ENCODE measurements around the gene HSPBAP1. TPM values are rescaled to one million over a fixed set of nuclear protein-coding genes. Genes with fewer than 3 reads are reported as not detected.

HSPBAP1 gene
- total and polyA plus RNA-seq, 7 donors, result 4.8 to 24.7 (median 17.6) TPM

DNA sequence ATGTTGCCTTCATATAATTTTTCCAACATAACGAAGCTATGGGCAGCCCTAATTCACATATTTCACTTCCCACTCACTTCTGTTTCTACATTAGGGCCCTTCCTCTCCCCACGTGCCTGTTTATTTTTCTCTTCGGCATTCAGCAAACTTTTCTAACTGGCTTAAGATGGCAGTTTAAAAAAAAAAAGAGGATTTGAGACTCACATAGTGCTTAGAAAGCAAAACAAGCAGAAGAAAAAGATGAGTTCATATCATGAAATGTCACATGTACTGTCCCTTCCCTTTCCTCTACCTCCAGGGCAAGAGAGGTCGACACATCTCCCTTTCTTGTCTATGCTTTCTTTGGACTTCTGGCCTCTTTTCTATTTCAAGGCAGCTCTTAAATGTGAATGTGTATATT lies 31.8 kb upstream of the HSPBAP1 start:
- no peak for DNase-seq

DNA sequence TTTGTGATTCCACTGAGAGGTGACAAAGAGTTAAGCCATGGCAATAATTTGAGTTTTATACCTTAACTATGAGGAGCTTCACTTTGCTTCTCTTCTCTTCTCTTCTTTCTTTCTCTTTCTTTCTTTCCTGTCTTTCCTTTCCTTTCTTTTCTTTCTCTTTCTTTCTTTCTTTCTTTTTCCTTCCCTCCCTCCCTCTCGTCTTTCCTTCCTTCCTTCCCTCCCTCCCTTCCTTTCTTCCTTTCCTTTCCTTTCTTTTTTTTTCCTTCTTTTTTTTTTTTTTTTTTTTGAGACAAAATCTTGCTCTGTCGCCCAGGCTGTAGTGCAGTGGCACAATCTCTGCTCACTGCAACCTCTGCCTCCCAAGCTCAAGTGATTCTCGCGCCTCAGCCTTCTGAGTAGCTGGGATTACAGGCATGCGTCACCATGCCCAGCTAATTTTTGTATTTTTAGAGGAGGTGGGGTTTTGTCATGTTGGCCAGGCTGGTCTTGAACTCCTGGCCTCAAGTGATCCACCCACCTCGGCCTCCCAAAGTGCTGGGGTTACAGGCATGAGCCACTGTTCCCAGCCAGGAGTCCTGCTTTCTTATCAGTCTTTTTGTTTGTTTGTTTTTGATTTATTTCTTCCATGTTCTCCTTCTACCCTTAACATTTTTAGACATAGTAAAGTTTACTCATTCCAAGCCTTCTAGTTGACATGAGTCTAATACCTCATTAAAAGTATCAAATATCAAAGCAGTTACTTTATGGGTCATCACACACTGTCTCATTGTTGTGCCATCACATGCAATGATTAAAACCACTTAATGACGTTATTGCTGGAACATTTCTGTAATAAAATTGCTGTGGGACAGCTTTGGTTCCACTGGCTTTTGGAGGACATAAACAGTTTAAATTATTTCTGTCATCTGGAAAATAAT lies 31.1 kb upstream of the HSPBAP1 start:
- no peaks in the 10 kb centered on the region for H3K27me3 ChIP-seq (ENCODE audit: insufficient read depth in 3 of 3, low read length in 2 of 3)
- DNase-seq, result no peak
- TF ChIP-seq, protein P1, sequence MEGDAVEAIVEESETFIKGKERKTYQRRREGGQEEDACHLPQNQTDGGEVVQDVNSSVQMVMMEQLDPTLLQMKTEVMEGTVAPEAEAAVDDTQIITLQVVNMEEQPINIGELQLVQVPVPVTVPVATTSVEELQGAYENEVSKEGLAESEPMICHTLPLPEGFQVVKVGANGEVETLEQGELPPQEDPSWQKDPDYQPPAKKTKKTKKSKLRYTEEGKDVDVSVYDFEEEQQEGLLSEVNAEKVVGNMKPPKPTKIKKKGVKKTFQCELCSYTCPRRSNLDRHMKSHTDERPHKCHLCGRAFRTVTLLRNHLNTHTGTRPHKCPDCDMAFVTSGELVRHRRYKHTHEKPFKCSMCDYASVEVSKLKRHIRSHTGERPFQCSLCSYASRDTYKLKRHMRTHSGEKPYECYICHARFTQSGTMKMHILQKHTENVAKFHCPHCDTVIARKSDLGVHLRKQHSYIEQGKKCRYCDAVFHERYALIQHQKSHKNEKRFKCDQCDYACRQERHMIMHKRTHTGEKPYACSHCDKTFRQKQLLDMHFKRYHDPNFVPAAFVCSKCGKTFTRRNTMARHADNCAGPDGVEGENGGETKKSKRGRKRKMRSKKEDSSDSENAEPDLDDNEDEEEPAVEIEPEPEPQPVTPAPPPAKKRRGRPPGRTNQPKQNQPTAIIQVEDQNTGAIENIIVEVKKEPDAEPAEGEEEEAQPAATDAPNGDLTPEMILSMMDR (IDR thresholded peaks at IDR 0.05), result no peak
- 67 to 82% (median 70%) methylated on average over 7 of the region's 7 CpGs for WGBS, 3 donors
- no peaks in the 10 kb centered on the region for H3K9me3 ChIP-seq
- intact Hi-C loops (cut with DNase I), result no loop called here
- peak overlapping the region; percentile 79 for H3K27ac ChIP-seq
- H3K4me3 ChIP-seq, result no peak overlapping the region
- H3K4me1 ChIP-seq, result peaks cover 8% of the 10 kb centered on the region
- H3K36me3 ChIP-seq (ENCODE audit: insufficient read depth in 1 of 2, low read depth in 1 of 2), result peaks cover 2 to 49% of the 10 kb centered on the region in 2 donors
- ATAC-seq, result peak; percentile 85 to 93 (median 87)

More for the DNA sequence above, 31.8 kb upstream of the HSPBAP1 start:
- Histone ChIP-seq H3K9me3 (no peaks in the 10 kb centered on the region), H3K4me3 (no peak overlapping the region), H3K27ac (peak overlapping the region; percentile 79), H3K36me3 (ENCODE audit: insufficient read depth in 1 of 2, low read depth in 1 of 2) (peaks cover 2 to 47% of the 10 kb centered on the region in 2 donors), H3K27me3 (ENCODE audit: insufficient read depth in 3 of 3, low read length in 2 of 3) (no peaks in the 10 kb centered on the region), H3K4me1 (peaks cover 8% of the 10 kb centered on the region)
- 56 to 80% (median 57%) methylated on average over 4 of the region's 4 CpGs for WGBS, 3 donors
- TF ChIP-seq, protein P1 (IDR thresholded peaks at IDR 0.05), result no peak
- intact Hi-C loops (cut with DNase I), result no loop called here
- ATAC-seq, result peak; percentile 21 to 65 (median 36)

DNA sequence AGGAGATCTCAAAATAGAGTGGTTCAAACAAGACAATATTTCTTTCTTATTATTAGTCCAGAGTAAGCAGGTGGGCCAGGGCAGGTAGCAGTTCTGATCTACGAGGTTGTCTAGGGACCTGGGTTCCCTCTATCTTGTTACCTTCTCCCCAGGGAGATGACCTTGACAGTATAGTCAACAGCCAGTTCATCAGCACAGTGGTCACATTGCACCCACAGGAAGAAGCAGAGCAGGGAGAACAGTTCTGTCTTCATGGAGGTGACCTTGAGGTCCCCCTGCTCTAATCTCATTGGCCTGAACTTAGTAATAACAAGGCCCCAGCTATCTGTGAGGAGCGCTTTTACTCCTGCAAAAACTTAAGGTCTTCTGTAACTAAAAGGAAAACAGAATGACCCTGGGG lies 23.0 kb upstream of the HSPBAP1 start:
- Histone ChIP-seq H3K36me3 (ENCODE audit: insufficient read depth in 1 of 2, low read depth in 1 of 2) (peaks cover 2 to 70% of the 10 kb centered on the region in 2 donors), H3K27me3 (ENCODE audit: insufficient read depth in 3 of 3, low read length in 2 of 3) (no peaks in the 10 kb centered on the region), H3K27ac (peak overlapping the region; percentile 5), H3K4me3 (no peak overlapping the region), H3K4me1 (no peaks in the 10 kb centered on the region), H3K9me3 (no peaks in the 10 kb centered on the region)
- ATAC-seq (no peak), DNase-seq (no peak)
- 79 to 89% (median 88%) methylated on average over 2 of the region's 2 CpGs for WGBS, 3 donors
- TF ChIP-seq, protein P1 (IDR thresholded peaks at IDR 0.05), result no peak
- intact Hi-C loops (cut with DNase I), result no loop called here

DNA sequence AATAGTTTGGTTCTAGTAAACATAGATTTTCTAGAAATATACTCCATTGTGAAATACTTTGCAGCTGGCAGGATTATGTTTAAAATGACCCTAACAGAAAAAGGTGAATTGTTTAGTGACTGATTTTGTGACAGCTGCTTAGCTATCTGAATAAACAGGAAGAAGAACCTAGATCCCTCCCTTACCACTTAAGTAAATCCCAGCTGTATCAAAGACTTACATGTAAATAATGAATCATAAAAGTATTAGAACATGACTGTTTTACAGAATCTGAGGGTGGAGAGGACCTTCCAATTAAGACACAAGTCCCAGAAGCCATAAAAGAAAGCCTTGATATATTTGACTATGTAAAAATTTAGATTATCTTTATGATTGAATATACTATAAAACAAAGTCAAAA lies 17.1 kb upstream of the HSPBAP1 start:
- no peaks in the 10 kb centered on the region for H3K9me3 ChIP-seq
- no peaks in the 10 kb centered on the region for H3K4me1 ChIP-seq
- H3K27ac ChIP-seq, result no peak overlapping the region
- intact Hi-C loops (cut with DNase I), result no loop called here
- TF ChIP-seq, protein P1 (IDR thresholded peaks at IDR 0.05), result no peak
- H3K36me3 ChIP-seq (ENCODE audit: insufficient read depth in 1 of 2, low read depth in 1 of 2), result peaks cover 3 to 78% of the 10 kb centered on the region in 2 donors
- H3K27me3 ChIP-seq (ENCODE audit: insufficient read depth in 3 of 3, low read length in 2 of 3), result no peaks in the 10 kb centered on the region
- ATAC-seq (no peak), DNase-seq (no peak)
- H3K4me3 ChIP-seq, result no peak overlapping the region

All from psoas muscle (tissue), 8 donors.